PC-9 (cell line): Measurements from ENCODE around the gene NDUFS5.

Source experiments
- EZH2 ChIP-seq: fragments of 200-600 bp; sonication (generic); IDR thresholded peaks from 2 replicates; pipeline ENCODE4 v1.8.0; 2017; ENCODE audit warnings: antibody characterized with exemption, low read depth
- TF ChIP-seq, protein P1 (sequence below): fragments of 200-600 bp; sonication (generic); conservative IDR thresholded peaks from 2 replicates; pipeline ENCODE4 v1.6.1; 2017; ENCODE audit warnings: mixed run types, antibody characterized with exemption, mild to moderate bottlenecking, moderate library complexity

DNA sequence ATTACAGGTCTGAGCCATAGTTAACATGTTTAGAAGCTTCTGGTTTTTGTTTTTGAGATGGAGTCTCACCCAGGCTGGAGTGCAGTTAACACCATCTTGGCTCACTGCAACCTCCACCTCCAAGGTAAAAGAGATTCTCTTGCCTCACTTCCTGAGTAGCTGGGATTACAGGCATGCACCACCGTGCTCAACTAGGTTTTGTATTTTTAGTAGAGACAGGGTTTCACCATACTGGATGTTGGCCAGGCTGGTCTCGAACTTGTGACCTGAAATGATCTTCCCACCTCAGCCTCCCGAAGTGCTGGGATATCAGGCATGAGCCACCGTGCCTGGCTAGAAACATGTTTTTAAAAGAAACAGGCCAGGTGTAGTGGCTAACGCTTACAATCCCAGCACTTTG lies 10.5 kb downstream of the NDUFS5 start:
- TF ChIP-seq, protein P1, sequence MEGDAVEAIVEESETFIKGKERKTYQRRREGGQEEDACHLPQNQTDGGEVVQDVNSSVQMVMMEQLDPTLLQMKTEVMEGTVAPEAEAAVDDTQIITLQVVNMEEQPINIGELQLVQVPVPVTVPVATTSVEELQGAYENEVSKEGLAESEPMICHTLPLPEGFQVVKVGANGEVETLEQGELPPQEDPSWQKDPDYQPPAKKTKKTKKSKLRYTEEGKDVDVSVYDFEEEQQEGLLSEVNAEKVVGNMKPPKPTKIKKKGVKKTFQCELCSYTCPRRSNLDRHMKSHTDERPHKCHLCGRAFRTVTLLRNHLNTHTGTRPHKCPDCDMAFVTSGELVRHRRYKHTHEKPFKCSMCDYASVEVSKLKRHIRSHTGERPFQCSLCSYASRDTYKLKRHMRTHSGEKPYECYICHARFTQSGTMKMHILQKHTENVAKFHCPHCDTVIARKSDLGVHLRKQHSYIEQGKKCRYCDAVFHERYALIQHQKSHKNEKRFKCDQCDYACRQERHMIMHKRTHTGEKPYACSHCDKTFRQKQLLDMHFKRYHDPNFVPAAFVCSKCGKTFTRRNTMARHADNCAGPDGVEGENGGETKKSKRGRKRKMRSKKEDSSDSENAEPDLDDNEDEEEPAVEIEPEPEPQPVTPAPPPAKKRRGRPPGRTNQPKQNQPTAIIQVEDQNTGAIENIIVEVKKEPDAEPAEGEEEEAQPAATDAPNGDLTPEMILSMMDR = no peak
- no peak for TF ChIP-seq EZH2
